Gastrocnemius medialis (tissue), 4 donors: ENCODE data around the gene GLIPR1L2. TPM values are rescaled to one million over a fixed set of nuclear protein-coding genes. Genes with fewer than 3 reads are reported as not detected.
A peak's percentile ranks its signal among the peaks of the same experiment; 100 is the strongest.
"Not testable (repeated sequence)": the region's sequence is repeated elsewhere in the genome, so short reads cannot be mapped to it uniquely, and the experiment has no call there.

Experiments used
- ATAC-seq, 2 donors: fragments of 150-250 bp; one replicate each; pipeline ENCODE4 v1.9.1; 2016
- DNase-seq, 2 donors: peaks; one replicate each; pipeline ENCODE4 v3.0.0-alpha.2; 2019
- H3K27ac ChIP-seq, 4 donors: fragments of 200-600 bp; sonication (generic); 1 replicate in 1 of 4; 2 replicates in 3 of 4; pipeline ENCODE4 v1.5.1; 2016 to 2018; ENCODE audit warnings: mild to moderate bottlenecking in 2 of 4, moderate library complexity in 1 of 4
- H3K27me3 ChIP-seq, 3 donors: fragments of 200-600 bp; sonication (generic) in 2 of 3; 1 replicate in 1 of 3; 2 replicates in 2 of 3; pipeline versions ENCODE4 v1.5.1 to v1.6.0; 2016 to 2019; ENCODE audit warnings: mild to moderate bottlenecking in 1 of 3, moderate library complexity in 1 of 3
- H3K36me3 ChIP-seq, 2 donors: fragments of 200-600 bp; sonication (generic) in 1 of 2; one replicate each; pipeline ENCODE4 v1.5.1; 2017 to 2018
- H3K4me1 ChIP-seq, 2 donors: fragments of 200-600 bp; sonication (generic) in 1 of 2; one replicate each; pipeline ENCODE4 v1.5.1; 2016 to 2017; ENCODE audit warnings: mild to moderate bottlenecking in 2 of 2
- H3K4me3 ChIP-seq, 4 donors: fragments of 200-600 bp; sonication (generic) in 3 of 4; 1 replicate in 1 of 4; 2 replicates in 3 of 4; pipeline ENCODE4 v1.5.1; 2016 to 2019; ENCODE audit warnings: mild to moderate bottlenecking in 2 of 4
- H3K9me3 ChIP-seq, 3 donors: fragments of 200-600 bp; sonication (generic) in 2 of 3; 1 replicate in 1 of 3; 2 replicates in 2 of 3; pipeline ENCODE4 v1.5.1; 2016 to 2019
- POLR2A ChIP-seq, 2 donors: fragments of 450-650 bp; IDR thresholded peaks; one replicate each; pipeline ENCODE4 v1.6.1; 2017; ENCODE audit warnings: antibody characterized with exemption in 2 of 2, mild to moderate bottlenecking in 2 of 2, moderate library complexity in 2 of 2
- in situ Hi-C, 4 donors: fragments of 200-750 bp; cut with MboI; loops; one replicate each; pipeline versions ENCODE4 v1.15.0 to v1.8.0; 2017; ENCODE audit warnings: low sequenced_read_pairs in 4 of 4
- intact Hi-C: fragments of 100-400 bp; cut with DNase I; formaldehyde crosslinking; loops from one replicate; pipeline ENCODE4 v1.15.1; 2023; ENCODE audit warnings: low total_unique reads
- total RNA-seq, 4 donors: library from RNA; depleted of rRNA; stranded (reverse); fragments of >200 nt; gene quantifications; one replicate each; pipeline versions ENCODE4 v1.1.0 to v1.2.3, GENCODE V29; 2016
- TF ChIP-seq, protein P1 (sequence below), 5 experiments: fragments of 450-650 bp in 3 of 5; fragments of 200-600 bp in 2 of 5; sonication (generic) in 2 of 5; IDR thresholded peaks in 4 of 5; conservative IDR thresholded peaks in 1 of 5; 1 replicate in 4 of 5; 2 replicates in 1 of 5; pipeline ENCODE4 v1.5.1; 2016 to 2019; ENCODE audit warnings: antibody characterized with exemption in 5 of 5, mild to moderate bottlenecking in 3 of 5, moderate library complexity in 3 of 5

The GLIPR1L2 gene
- total RNA-seq = 1 to 10 TPM in 1 of 4 donors, under 1 TPM in 2, not detected in 1; 0.33 to 1.0 (median 0.49) TPM

DNA sequence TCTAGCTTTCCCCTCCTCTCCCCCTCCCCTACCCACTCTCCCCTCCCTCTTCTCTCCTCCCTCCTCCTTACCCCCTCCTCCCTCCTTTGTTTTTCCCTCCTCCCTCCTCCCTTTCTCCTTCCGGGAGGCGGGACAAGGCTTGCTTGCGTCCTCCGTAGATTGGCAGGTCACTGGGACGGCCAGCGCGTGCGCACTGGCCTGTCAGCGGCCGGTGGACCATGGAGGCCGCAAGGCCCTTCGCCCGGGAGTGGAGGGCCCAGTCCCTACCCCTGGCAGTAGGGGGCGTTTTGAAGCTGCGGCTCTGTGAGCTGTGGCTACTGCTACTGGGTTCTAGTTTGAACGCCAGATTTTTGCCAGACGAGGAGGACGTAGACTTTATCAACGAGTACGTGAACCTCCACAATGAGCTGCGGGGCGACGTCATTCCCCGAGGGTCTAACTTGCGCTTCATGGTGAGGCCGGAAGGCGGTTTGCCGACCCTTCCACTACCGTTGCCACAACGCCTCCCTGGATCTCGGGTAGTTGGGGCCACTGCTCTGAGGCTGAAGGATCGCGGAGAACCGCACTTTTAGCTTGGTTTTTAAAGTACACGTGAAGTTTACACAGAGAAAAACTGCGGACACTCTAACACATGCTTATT, at the start of gene GLIPR1L2:
TSS of gene GLIPR1L2 (plus strand) at position 191 of the 640 bp plus-strand sequence. CDS start at position 219, 28 bp downstream.
- peaks cover 23 to 24% of the 10 kb centered on the region in 2 donors for H3K4me1 ChIP-seq
- H3K4me3 ChIP-seq = peak within 1 kb of the TSS; percentile 65 to 84 (median 76)
- peak within 1 kb of the TSS; percentile 84 to 93 (median 90) for H3K27ac ChIP-seq
- no peaks in the 10 kb centered on the region for H3K27me3 ChIP-seq
- no peaks in the 10 kb centered on the region for H3K36me3 ChIP-seq
- intact Hi-C loops = loop anchor here (1.0 to 2.0 kb wide), 2 partner anchors 56 to 120 kb away; partner anchors contain the start of genes GLIPR1L1 and KRR1
- ATAC-seq (peak; percentile 96 to 98), DNase-seq (peak; percentile 90 to 95)
- TF ChIP-seq, protein P1, sequence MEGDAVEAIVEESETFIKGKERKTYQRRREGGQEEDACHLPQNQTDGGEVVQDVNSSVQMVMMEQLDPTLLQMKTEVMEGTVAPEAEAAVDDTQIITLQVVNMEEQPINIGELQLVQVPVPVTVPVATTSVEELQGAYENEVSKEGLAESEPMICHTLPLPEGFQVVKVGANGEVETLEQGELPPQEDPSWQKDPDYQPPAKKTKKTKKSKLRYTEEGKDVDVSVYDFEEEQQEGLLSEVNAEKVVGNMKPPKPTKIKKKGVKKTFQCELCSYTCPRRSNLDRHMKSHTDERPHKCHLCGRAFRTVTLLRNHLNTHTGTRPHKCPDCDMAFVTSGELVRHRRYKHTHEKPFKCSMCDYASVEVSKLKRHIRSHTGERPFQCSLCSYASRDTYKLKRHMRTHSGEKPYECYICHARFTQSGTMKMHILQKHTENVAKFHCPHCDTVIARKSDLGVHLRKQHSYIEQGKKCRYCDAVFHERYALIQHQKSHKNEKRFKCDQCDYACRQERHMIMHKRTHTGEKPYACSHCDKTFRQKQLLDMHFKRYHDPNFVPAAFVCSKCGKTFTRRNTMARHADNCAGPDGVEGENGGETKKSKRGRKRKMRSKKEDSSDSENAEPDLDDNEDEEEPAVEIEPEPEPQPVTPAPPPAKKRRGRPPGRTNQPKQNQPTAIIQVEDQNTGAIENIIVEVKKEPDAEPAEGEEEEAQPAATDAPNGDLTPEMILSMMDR (IDR thresholded peaks at IDR 0.05 in 4 of 5, conservative IDR thresholded peaks at IDR 0.05 in 1 of 5) = peak; percentile 73 to 86 (median 79)
- TF ChIP-seq POLR2A (IDR thresholded peaks at IDR 0.05) = peak; percentile 68 to 77
- in situ Hi-C loops = loop anchor here in 2 of 4 donors (25.0 kb wide), 2 partner anchors 646 to 1171 kb away; partner anchors contain the start of genes OSBPL8 (in 1 of the 2) and PHLDA1 (in 1 of the 2)
- no peaks in the 10 kb centered on the region for H3K9me3 ChIP-seq

DNA sequence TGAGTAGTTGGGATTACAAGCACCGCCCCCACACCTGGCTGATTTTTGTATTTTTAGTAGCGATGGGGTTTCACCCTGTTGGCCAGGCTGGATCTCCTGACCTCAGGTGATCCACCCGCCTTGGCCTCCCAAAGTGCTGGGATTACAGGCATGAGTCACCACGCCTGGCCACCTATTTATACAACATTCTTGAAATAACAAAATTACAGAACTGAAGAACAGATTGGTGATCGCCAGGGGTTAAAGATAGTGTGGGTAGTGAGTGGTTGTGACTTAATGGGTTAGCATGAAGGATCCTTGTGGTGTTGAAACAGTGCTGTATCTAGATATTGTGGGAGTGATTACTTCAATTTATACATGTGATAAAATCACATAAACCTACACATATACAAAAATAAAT, 49.0 kb upstream of the GLIPR1L2 start:
- DNase-seq (no peak), ATAC-seq (no peak)
- H3K36me3 ChIP-seq = no peaks in the 10 kb centered on the region
- no peak for TF ChIP-seq POLR2A (IDR thresholded peaks at IDR 0.05)
- TF ChIP-seq, protein P1 (IDR thresholded peaks at IDR 0.05 in 4 of 5, conservative IDR thresholded peaks at IDR 0.05 in 1 of 5) = no peak
- in situ Hi-C loops = no loop called here
- intact Hi-C loops = no loop called here
- no peaks in the 10 kb centered on the region for H3K4me1 ChIP-seq
- no peak overlapping the region for H3K27ac ChIP-seq
- H3K27me3 ChIP-seq = no peaks in the 10 kb centered on the region
- no peaks in the 10 kb centered on the region for H3K9me3 ChIP-seq
- H3K4me3 ChIP-seq = no peak overlapping the region

DNA sequence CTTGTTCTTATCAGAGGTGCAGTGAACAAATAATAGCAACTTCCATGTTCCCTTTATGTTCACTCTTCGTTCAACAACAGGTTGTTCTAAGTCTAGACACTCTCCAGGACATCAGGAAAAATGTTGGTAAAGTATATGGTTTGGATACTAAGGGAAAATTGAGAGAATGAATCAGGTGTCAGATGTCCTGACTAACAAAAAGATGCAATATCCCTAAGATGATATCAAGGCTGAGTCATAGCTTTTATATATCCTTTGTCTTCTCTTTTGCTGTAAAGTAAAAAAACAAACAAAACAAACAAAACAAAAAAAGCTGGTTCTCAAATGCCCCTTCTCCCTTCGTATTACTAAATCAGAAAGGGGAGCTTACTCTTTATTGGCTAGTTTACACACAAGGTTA, 45.4 kb upstream of the GLIPR1L2 start:
- in situ Hi-C loops = no loop called here
- no peak overlapping the region for H3K4me3 ChIP-seq
- TF ChIP-seq, protein P1 (IDR thresholded peaks at IDR 0.05 in 4 of 5, conservative IDR thresholded peaks at IDR 0.05 in 1 of 5) = no peak
- TF ChIP-seq POLR2A (IDR thresholded peaks at IDR 0.05) = no peak

DNA sequence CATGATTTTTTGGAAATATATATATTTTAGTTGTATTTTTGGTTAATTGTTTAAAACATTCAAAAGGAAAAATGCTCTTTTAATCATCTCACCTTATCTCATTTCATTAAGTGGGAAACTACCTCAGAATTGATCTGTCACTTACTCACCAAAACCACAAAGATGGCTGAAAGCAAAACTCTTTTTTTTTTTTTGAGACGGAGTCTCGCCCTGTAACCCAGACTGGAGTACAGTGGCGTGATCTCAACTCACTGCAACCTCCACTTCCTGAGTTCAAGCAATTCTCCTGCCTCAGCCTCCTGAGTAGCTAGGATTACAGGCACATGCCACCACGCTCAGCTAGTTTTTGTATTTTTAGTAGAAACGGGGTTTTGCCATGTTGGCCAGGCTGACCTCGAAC, 44.7 kb upstream of the GLIPR1L2 start:
- H3K36me3 ChIP-seq, in situ Hi-C loops, ATAC-seq, DNase-seq, H3K9me3 ChIP-seq, H3K27ac ChIP-seq, H3K27me3 ChIP-seq, H3K4me1 ChIP-seq, intact Hi-C loops, H3K4me3 ChIP-seq: not testable (repeated sequence)

More for the DNA sequence above, 45.4 kb upstream of the GLIPR1L2 start:
- Histone ChIP-seq H3K9me3 (no peaks in the 10 kb centered on the region), H3K27ac (no peak overlapping the region), H3K27me3 (no peaks in the 10 kb centered on the region), H3K36me3 (no peaks in the 10 kb centered on the region), H3K4me1 (no peaks in the 10 kb centered on the region)
- no peak for ATAC-seq
- intact Hi-C loops = no loop called here
- no peak for DNase-seq

DNA sequence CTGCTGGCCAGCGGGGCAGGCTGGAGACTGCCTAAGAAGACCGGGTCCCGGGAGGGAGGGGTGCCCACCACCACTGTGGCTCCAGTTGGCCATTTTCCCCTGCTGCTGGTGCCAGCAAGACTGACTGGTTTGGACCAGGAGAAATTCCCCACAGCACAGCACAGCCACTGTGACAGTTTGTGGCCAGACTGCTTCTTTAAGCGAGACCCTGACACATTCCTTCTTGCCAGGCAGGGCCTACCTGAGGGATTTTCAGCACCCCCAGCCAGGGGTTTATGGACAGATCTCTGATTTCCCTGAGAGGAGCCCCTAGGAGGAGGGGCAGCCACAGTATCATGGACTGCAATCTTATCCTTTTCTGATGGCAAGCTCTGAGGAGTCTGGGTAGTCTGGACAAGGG, 40.9 kb upstream of the GLIPR1L2 start:
- Histone ChIP-seq H3K9me3 (no peaks in the 10 kb centered on the region), H3K4me3 (no peak overlapping the region), H3K27ac (no peak overlapping the region), H3K36me3 (no peaks in the 10 kb centered on the region), H3K4me1 (no peaks in the 10 kb centered on the region), H3K27me3 (no peaks in the 10 kb centered on the region)
- ATAC-seq (no peak), DNase-seq (no peak)
- in situ Hi-C loops (no loop called here), intact Hi-C loops (no loop called here)
- TF ChIP-seq, protein P1 (IDR thresholded peaks at IDR 0.05 in 4 of 5, conservative IDR thresholded peaks at IDR 0.05 in 1 of 5) = no peak
- TF ChIP-seq POLR2A (IDR thresholded peaks at IDR 0.05) = no peak
